Stomach (tissue), 9 donors: ENCODE results near the gene SHFL. TPM values are rescaled to one million over a fixed set of nuclear protein-coding genes. Genes with fewer than 3 reads are reported as not detected.

Source experiments
- DNase-seq, 2 donors: peaks; one replicate each; pipeline versions ENCODE4 v3.0.0 to v3.0.0-alpha.2; 2013 to 2019
- H3K27ac ChIP-seq, 5 donors: fragments of 200-600 bp in 4 of 5; sonication (generic) in 4 of 5; one replicate each; pipeline ENCODE4 v1.5.1; 2013 to 2019; ENCODE audit warnings: mild to moderate bottlenecking in 1 of 5, moderate library complexity in 1 of 5
- H3K27me3 ChIP-seq, 3 donors: fragments of 200-600 bp; sonication (generic); one replicate each; pipeline ENCODE4 v1.5.1; 2017 to 2019; ENCODE audit warnings: mixed run types in 1 of 3
- H3K36me3 ChIP-seq, 4 donors: fragments of 200-600 bp; sonication (generic); 1 replicate in 3 of 4; 2 replicates in 1 of 4; pipeline ENCODE4 v1.5.1; 2016 to 2019
- H3K4me1 ChIP-seq, 4 donors: fragments of 200-600 bp; sonication (generic); one replicate each; pipeline ENCODE4 v1.5.1; 2016 to 2019
- H3K4me3 ChIP-seq, 4 donors: fragments of 200-600 bp; sonication (generic) in 3 of 4; one replicate each; pipeline ENCODE4 v1.5.1; 2016 to 2019; ENCODE audit warnings: mild to moderate bottlenecking in 1 of 4
- H3K9me3 ChIP-seq, 4 donors: fragments of 200-600 bp; sonication (generic); one replicate each; pipeline ENCODE4 v1.5.1; 2016 to 2019
- EP300 ChIP-seq: sonication (generic); formaldehyde crosslinking; IDR thresholded peaks from one replicate; pipeline ENCODE4 v1.6.1; 2017; ENCODE audit warnings: antibody characterized with exemption
- POLR2A ChIP-seq, 4 donors: fragments of 450-650 bp; IDR thresholded peaks; one replicate each; pipeline ENCODE4 v1.6.1; 2016; ENCODE audit warnings: antibody characterized with exemption in 4 of 4, control low read depth in 2 of 4, mild to moderate bottlenecking in 1 of 4, moderate library complexity in 1 of 4
- POLR2AphosphoS5 ChIP-seq, 3 donors: sonication (generic); formaldehyde crosslinking; IDR thresholded peaks; one replicate each; pipeline ENCODE4 v1.6.1; 2016; ENCODE audit warnings: antibody characterized with exemption in 3 of 3
- WGBS, 5 donors: extraction: QIAGEN DNeasy Blood & Tissue Kit in 3 of 5; methylation state at CpG; one replicate each; pipeline versions ENCODE4 v1.1.5 to v1.1.7; 2013 to 2018; 5-methylcytosine and 5-hydroxymethylcytosine counted together
- intact Hi-C: fragments of 100-400 bp; cut with DNase I; formaldehyde crosslinking; loops from one replicate; pipeline ENCODE4 v1.15.1; 2023; ENCODE audit warnings: low total_unique reads
- polyA plus RNA-seq, 3 donors: library from polyadenylated mRNA; stranded (reverse); fragments of 200-250 nt; gene quantifications; one replicate each; pipeline ENCODE4 v1.2.3, GENCODE V29; 2013
- total RNA-seq, 5 donors: library from RNA; depleted of rRNA; stranded (reverse); fragments of >200 nt; gene quantifications; one replicate each; pipeline versions ENCODE4 v1.1.0 to v1.2.3, GENCODE V29; 2014 to 2016
- TF ChIP-seq, protein P1 (sequence below), 7 experiments: fragments of 450-650 bp in 4 of 7; fragments of 200-600 bp in 3 of 7; sonication (generic) in 3 of 7; IDR thresholded peaks; one replicate each; pipeline ENCODE4 v1.5.1; 2016 to 2019; ENCODE audit warnings: antibody characterized with exemption in 7 of 7, control low read depth in 2 of 7, mild to moderate bottlenecking in 1 of 7
- donor health status: healthy with polysubstance abuse.
- donor health status: Bipolar disorder and iron deficiency.
- donor health status: healthy.

Gene SHFL
- total and polyA plus RNA-seq, 8 donors = 7.0 to 62.0 (median 25.5) TPM

GRCh38 chr19:10137751-10138682, 51.9 kb downstream of the SHFL start:
- Histone ChIP-seq H3K9me3 (no peaks in the 10 kb centered on the region), H3K4me1 (no peaks in the 10 kb centered on the region), H3K27me3 (no peaks in the 10 kb centered on the region), H3K4me3 (no peak overlapping the region), H3K27ac (no peak overlapping the region), H3K36me3 (peaks cover 90 to 100% (median 100%) of the 10 kb centered on the region in 4 donors)
- no peak for DNase-seq
- TF ChIP-seq POLR2AphosphoS5 (IDR thresholded peaks at IDR 0.05) = no peak
- no peak for TF ChIP-seq POLR2A (IDR thresholded peaks at IDR 0.05)
- no peak for TF ChIP-seq EP300
- TF ChIP-seq, protein P1, sequence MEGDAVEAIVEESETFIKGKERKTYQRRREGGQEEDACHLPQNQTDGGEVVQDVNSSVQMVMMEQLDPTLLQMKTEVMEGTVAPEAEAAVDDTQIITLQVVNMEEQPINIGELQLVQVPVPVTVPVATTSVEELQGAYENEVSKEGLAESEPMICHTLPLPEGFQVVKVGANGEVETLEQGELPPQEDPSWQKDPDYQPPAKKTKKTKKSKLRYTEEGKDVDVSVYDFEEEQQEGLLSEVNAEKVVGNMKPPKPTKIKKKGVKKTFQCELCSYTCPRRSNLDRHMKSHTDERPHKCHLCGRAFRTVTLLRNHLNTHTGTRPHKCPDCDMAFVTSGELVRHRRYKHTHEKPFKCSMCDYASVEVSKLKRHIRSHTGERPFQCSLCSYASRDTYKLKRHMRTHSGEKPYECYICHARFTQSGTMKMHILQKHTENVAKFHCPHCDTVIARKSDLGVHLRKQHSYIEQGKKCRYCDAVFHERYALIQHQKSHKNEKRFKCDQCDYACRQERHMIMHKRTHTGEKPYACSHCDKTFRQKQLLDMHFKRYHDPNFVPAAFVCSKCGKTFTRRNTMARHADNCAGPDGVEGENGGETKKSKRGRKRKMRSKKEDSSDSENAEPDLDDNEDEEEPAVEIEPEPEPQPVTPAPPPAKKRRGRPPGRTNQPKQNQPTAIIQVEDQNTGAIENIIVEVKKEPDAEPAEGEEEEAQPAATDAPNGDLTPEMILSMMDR (IDR thresholded peaks at IDR 0.05) = no peak
- intact Hi-C loops = no loop called here
- 88 to 95% (median 92%) methylated on average over 23 to 38 of the region's 38 CpGs for WGBS, 5 donors

DNA sequence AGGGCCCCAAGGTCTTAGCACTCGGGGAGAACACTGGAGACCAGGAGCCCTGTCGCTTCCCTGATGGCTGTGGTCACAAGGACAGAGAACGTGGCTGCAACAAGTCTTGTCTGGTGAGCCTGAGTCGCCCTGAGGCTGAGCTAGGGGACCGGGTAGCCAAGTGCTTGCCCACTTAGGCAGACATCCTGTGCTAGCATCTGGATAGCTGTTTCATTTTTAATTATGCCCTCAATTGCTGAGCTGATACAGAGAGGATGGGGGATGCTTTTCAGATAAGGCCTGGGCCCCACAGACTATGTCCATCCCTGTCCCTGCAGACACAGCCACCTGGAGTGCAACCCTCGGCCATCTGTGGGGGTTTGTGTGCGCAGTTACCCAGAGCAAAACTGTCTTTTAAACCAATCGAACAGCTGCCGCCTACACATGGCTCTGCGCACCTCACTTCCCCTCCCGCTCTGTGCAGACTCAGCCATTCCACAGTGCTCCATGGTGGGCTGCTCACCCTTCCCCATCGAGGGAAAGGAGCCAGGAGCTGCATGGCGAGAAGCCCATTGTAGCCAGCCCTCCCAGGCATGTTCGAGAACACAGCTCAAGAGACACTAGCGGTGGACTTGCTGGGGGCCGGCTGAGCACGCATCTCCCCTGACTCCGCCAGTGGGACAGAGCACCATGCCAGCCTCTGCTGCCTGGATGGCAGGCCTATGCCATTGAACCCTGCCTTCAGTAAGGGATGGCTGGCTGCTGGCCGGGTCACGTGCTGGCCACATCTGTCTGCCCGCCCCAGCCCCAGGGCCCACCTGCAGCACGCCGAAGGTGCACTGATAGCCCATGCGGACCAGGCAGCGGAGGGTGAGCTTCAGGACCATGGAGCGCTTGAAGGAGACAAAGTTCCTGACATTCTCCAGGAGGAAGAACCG, 53.0 kb downstream of the SHFL start:
- Histone ChIP-seq H3K27ac (no peak overlapping the region), H3K36me3 (peaks cover 90 to 100% (median 100%) of the 10 kb centered on the region in 4 donors), H3K9me3 (no peaks in the 10 kb centered on the region), H3K27me3 (no peaks in the 10 kb centered on the region), H3K4me3 (no peak overlapping the region), H3K4me1 (no peaks in the 10 kb centered on the region)
- intact Hi-C loops = no loop called here
- TF ChIP-seq POLR2AphosphoS5 (IDR thresholded peaks at IDR 0.05) (no peak), EP300 (no peak), POLR2A (IDR thresholded peaks at IDR 0.05) (no peak)
- TF ChIP-seq, protein P1 (IDR thresholded peaks at IDR 0.05) = no peak
- no peak for DNase-seq
- WGBS, 5 donors = 92 to 95% (median 95%) methylated on average over 24 to 27 of the region's 27 CpGs

GRCh38 chr19:10139952-10140351, 53.8 kb downstream of the SHFL start:
- Histone ChIP-seq H3K36me3 (peaks cover 94 to 100% (median 100%) of the 10 kb centered on the region in 4 donors), H3K9me3 (no peaks in the 10 kb centered on the region), H3K4me1 (no peaks in the 10 kb centered on the region), H3K4me3 (no peak overlapping the region), H3K27me3 (no peaks in the 10 kb centered on the region), H3K27ac (no peak overlapping the region)
- WGBS, 5 donors = 94 to 97% (median 94%) methylated on average over 16 to 23 of the region's 23 CpGs
- intact Hi-C loops = no loop called here
- no peak for DNase-seq
- TF ChIP-seq POLR2A (IDR thresholded peaks at IDR 0.05) (no peak), POLR2AphosphoS5 (IDR thresholded peaks at IDR 0.05) (no peak), EP300 (no peak)
- TF ChIP-seq, protein P1 (IDR thresholded peaks at IDR 0.05) = no peak

- no peak for DNase-seq
- intact Hi-C loops = no loop called here
- Histone ChIP-seq H3K27ac (no peak overlapping the region), H3K4me1 (no peaks in the 10 kb centered on the region), H3K4me3 (no peak overlapping the region), H3K36me3 (peaks cover 93 to 100% (median 100%) of the 10 kb centered on the region in 4 donors), H3K9me3 (no peaks in the 10 kb centered on the region), H3K27me3 (no peaks in the 10 kb centered on the region)
- 93 to 97% (median 95%) methylated on average over 13 of the region's 13 CpGs for WGBS, 5 donors
- TF ChIP-seq POLR2AphosphoS5 (IDR thresholded peaks at IDR 0.05) (no peak), EP300 (no peak), POLR2A (IDR thresholded peaks at IDR 0.05) (no peak)
- TF ChIP-seq, protein P1 (IDR thresholded peaks at IDR 0.05) = no peak
Measured at GRCh38 chr19:10141479-10141878, 55.4 kb downstream of the SHFL start.
